ENCODE data around the gene REC114.
"Not testable (repeated sequence)": the region's sequence is repeated elsewhere in the genome, so short reads cannot be mapped to it uniquely, and the experiment has no call there.

Gene REC114, protein sequence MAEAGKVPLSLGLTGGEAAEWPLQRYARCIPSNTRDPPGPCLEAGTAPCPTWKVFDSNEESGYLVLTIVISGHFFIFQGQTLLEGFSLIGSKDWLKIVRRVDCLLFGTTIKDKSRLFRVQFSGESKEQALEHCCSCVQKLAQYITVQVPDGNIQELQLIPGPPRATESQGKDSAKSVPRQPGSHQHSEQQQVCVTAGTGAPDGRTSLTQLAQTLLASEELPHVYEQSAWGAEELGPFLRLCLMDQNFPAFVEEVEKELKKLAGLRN

DNA sequence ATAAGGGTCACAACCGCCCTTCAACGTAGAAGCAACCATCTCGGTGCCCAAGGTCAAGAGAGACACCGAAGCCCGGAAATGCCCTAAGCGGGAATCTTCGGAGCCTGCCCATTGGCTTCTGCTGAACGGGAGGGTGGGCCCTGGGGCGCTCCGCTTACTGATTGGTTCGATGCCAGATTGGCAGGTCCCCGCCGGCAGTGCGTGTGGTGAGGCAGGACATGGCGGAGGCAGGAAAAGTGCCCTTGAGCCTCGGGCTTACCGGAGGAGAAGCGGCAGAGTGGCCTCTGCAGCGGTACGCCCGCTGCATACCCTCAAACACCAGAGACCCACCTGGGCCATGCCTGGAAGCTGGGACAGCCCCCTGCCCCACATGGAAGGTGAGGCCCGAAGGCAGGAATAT lies at the start of gene REC114:
Gene REC114 (plus strand): TSS at position 197 of the 400 bp plus-strand sequence. CDS start 22 bp downstream, at position 219.
- Mint-ChIP-seq H3K4me1 (ENCODE audit: low read depth) (peaks cover 1% of the 10 kb centered on the region), H3K27me3 (ENCODE audit: low read depth) (peaks cover 14% of the 10 kb centered on the region), H3K4me3 (no peak within 1 kb of the TSS), H3K27ac (no peak within 1 kb of the TSS), H3K9me3 (peaks cover 6% of the 10 kb centered on the region), H3K36me3 (ENCODE audit: low read depth) (peaks cover 4% of the 10 kb centered on the region)

DNA sequence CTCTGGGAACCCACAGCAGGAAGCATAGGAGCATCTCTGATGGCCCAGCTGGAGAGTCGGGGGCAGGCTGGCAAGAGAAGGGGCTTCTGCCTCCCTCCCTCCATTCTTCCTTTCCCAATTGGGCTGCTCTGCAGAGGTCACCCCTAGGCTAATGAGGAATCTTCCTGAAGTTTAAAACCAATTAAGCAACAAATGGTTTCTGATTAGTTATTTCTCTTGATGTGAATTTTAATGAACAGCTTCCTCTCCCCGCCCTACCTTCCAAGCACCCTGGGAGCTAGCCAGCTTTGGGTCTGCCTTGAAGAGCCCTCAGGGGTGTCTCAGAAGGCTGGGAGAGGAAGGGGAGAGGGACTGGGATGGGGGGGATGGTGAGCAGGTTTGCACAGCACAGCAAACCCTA lies 49.6 kb upstream of the REC114 start:
- H3K36me3 Mint-ChIP-seq (ENCODE audit: low read depth), result no peaks in the 10 kb centered on the region
- no peaks in the 10 kb centered on the region for H3K27me3 Mint-ChIP-seq (ENCODE audit: low read depth)
- no peak overlapping the region for H3K4me3 Mint-ChIP-seq
- no peaks in the 10 kb centered on the region for H3K9me3 Mint-ChIP-seq
- H3K4me1 Mint-ChIP-seq (ENCODE audit: low read depth), result no peaks in the 10 kb centered on the region
- no peak overlapping the region for H3K27ac Mint-ChIP-seq

DNA sequence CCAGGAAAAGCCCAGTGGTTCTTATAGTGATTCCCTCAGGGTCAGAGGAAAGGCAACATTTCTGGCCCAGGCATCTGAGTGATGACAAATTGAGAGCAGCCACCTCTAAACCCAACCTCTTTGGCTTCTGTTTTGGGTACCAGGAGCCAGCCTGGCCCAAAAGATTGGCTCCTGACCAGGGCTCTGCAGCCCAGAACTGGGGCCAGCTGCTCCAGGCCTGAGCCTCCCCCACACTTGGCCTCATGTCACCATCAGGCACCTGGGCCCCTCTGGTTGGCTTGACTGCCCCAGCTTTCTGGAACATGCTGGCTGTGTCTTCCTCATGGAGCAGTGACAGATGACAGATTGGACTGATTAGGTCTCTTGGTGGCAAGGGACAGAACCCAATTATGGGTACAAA lies 48.2 kb upstream of the REC114 start:
- Mint-ChIP-seq H3K27me3 (ENCODE audit: low read depth) (peaks cover 6% of the 10 kb centered on the region), H3K27ac (no peak overlapping the region), H3K4me1 (ENCODE audit: low read depth) (no peaks in the 10 kb centered on the region), H3K36me3 (ENCODE audit: low read depth) (no peaks in the 10 kb centered on the region), H3K9me3 (no peaks in the 10 kb centered on the region), H3K4me3 (no peak overlapping the region)

DNA sequence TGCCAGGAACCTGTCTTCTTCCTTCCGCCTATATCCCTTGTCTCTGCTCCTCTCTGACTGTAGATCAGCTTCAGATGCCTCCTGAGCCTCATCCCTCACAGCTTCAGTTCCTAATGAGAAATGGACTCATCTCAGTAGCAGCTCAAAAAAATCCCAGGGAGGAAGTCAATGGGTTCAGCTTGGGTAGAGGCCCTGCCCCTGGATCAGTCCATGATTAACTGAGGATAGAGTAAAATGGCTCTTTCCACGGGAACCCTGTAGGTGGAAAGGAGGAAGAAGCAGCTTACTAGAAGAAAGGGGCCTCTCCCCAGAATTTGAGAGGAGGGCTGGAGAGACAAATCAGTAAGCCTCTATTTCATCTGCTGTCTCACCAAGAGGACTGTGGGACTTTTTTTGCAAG lies 47.3 kb upstream of the REC114 start:
- H3K4me3 Mint-ChIP-seq, result no peak overlapping the region
- H3K36me3 Mint-ChIP-seq (ENCODE audit: low read depth), result no peaks in the 10 kb centered on the region
- H3K9me3 Mint-ChIP-seq, result no peaks in the 10 kb centered on the region
- H3K27ac Mint-ChIP-seq, result no peak overlapping the region
- no peaks in the 10 kb centered on the region for H3K4me1 Mint-ChIP-seq (ENCODE audit: low read depth)
- peaks cover 6% of the 10 kb centered on the region for H3K27me3 Mint-ChIP-seq (ENCODE audit: low read depth)

DNA sequence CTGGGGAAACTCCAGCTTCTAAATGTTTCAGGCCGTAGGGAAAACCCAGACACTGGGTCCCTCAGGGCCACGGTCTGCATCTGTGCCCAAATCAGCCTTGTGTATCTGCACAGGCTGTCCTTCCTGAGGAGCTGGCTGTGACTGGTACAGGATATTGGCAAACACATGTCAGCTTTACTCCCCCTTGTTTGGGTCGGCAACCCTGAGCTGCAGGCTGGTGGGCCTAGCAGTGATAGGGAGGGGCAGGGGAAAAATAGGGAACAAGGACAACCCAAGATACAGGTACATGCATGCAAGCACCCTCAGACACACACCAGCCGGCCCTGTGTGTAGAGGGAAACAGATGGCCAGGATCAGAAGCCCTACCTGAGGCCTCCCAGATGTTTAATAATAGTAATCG lies 45.5 kb upstream of the REC114 start:
- Mint-ChIP-seq H3K27ac (no peak overlapping the region), H3K27me3 (ENCODE audit: low read depth) (peaks cover 6% of the 10 kb centered on the region), H3K4me1 (ENCODE audit: low read depth) (no peaks in the 10 kb centered on the region), H3K9me3 (no peaks in the 10 kb centered on the region), H3K4me3 (no peak overlapping the region), H3K36me3 (ENCODE audit: low read depth) (no peaks in the 10 kb centered on the region)

DNA sequence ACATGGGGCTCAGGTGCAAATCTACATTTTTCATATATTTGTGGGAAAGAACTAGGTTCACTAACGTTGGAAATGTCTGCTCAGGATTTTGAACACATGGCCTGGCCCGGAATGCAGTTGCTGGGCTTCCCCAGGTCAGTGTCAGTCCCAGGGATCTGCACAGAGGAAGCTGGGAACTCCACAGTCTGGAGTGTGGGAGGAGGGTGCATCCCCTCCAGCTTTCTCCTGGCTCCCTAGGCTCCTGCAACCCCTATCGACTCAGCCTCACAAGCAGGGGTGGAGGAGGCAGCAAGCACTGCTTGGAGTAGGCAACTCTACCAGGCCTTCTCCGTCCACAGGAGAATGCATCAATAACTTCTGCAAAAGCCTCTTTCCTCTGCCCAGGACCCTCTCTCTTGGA lies 44.1 kb upstream of the REC114 start:
- Mint-ChIP-seq H3K4me1 (ENCODE audit: low read depth) (no peaks in the 10 kb centered on the region), H3K9me3 (no peaks in the 10 kb centered on the region), H3K4me3 (no peak overlapping the region), H3K27ac (no peak overlapping the region), H3K36me3 (ENCODE audit: low read depth) (no peaks in the 10 kb centered on the region), H3K27me3 (ENCODE audit: low read depth) (peaks cover 6% of the 10 kb centered on the region)

DNA sequence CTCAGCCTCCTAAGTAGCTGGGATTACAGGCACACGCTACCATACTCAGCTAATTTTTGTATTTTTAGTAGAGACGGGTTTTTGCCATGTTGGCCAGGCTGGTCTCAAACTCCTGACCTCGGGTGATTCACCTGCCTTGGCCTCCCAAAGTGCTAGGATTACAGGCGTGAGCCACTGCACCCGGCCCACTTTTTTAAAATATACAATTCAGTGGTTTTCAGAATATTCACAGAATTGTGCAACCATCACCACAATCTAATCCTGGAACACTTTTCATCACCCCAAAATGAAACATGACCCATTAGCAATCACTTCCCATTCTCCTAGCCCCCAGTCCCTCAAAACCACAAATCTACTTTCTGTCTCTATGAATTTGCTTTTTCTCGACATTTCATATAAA lies 42.7 kb upstream of the REC114 start:
- H3K36me3 Mint-ChIP-seq (ENCODE audit: low read depth); H3K4me3 Mint-ChIP-seq; H3K27ac Mint-ChIP-seq; H3K27me3 Mint-ChIP-seq (ENCODE audit: low read depth); H3K4me1 Mint-ChIP-seq (ENCODE audit: low read depth); H3K9me3 Mint-ChIP-seq: not testable (repeated sequence)

DNA sequence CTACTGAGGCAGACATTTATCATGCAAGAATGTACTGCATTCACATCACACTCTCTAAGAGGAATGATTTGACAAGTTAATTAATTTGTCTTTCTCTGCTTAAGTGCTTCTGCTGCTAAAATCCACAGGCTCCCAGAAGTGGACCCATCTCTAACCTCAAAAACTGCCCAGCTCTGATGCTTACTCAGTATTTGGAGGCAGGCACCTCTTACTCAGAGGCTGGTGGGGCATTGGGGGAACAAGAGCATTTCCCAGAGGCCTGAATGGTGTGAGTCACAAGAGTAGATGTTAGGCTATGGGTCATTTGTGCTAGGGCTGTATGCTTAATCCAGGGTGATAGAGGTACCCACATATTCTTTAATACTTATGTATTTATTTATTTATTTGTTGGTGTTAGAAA lies 39.8 kb upstream of the REC114 start:
- no peaks in the 10 kb centered on the region for H3K36me3 Mint-ChIP-seq (ENCODE audit: low read depth)
- no peak overlapping the region for H3K27ac Mint-ChIP-seq
- H3K9me3 Mint-ChIP-seq, result no peaks in the 10 kb centered on the region
- H3K4me1 Mint-ChIP-seq (ENCODE audit: low read depth), result no peaks in the 10 kb centered on the region
- H3K27me3 Mint-ChIP-seq (ENCODE audit: low read depth), result peaks cover 16% of the 10 kb centered on the region
- H3K4me3 Mint-ChIP-seq, result no peak overlapping the region

DNA sequence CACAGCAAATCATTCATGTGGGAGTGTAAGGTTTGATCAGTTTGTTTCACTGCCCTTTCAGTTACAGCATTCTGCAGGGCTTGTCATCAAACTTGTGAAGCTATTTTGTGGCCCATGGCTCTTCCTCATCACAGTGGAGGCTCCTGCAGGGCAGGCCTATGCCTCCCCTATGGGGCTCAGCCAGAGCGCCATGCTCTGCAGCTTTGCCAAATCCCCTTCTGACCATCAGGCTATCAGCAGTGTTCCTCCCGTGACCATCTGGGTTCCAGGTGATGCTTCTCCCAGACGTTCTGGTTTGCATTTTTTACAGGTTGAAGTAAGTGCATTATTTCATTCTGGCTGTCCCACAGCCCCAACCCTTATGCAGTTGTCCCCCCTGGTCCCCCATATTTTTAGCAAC lies 28.1 kb upstream of the REC114 start:
- Mint-ChIP-seq H3K36me3 (ENCODE audit: low read depth) (no peaks in the 10 kb centered on the region), H3K27me3 (ENCODE audit: low read depth) (peaks cover 15% of the 10 kb centered on the region), H3K4me3 (no peak overlapping the region), H3K4me1 (ENCODE audit: low read depth) (no peaks in the 10 kb centered on the region), H3K27ac (no peak overlapping the region), H3K9me3 (no peaks in the 10 kb centered on the region)

DNA sequence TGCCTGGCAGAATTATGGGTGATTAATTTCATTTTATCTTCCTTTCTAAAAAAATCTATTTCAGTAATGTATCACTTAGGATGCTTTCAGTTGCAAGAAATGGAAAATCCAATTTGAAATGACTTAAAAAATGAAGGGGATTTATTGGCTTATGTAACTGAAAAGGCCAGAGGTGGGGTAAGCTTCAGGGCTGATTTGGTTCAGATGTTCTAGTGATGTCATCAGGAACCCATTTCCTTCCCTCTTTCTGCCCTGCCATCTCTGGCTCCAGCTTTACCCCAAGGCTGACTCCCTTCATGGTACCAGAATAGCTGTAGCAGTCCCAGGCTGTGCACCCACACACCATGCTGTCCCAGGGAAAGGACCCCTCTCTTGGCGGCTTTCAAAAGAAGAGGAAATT lies 18.5 kb upstream of the REC114 start:
- Mint-ChIP-seq H3K4me1 (ENCODE audit: low read depth) (peaks cover 8% of the 10 kb centered on the region), H3K9me3 (no peaks in the 10 kb centered on the region), H3K27me3 (ENCODE audit: low read depth) (peaks cover 24% of the 10 kb centered on the region)

DNA sequence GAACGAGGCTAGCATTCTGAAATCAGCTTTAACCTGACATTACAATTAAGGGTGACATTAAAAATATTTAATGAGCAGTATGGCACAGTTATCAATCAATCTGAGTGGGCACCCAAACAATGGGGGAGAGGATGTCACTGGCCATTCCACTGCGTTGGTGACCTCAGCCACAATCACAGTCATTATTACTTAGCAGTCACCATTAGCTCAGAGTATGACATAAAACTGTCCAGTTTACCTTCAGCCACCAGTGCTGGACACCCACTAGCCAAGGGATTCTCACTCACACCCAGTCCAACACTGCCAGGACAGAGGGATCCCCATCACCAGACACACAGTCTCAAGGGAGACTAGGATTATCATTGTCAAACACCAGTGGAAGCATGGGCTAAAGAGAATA lies 17.5 kb upstream of the REC114 start:
- H3K27ac Mint-ChIP-seq, result no peak overlapping the region
- H3K27me3 Mint-ChIP-seq (ENCODE audit: low read depth), result peaks cover 28% of the 10 kb centered on the region
- H3K36me3 Mint-ChIP-seq (ENCODE audit: low read depth), result no peaks in the 10 kb centered on the region
- H3K9me3 Mint-ChIP-seq, result no peaks in the 10 kb centered on the region
- peaks cover 8% of the 10 kb centered on the region for H3K4me1 Mint-ChIP-seq (ENCODE audit: low read depth)
- H3K4me3 Mint-ChIP-seq, result no peak overlapping the region

More for the DNA sequence above, 18.5 kb upstream of the REC114 start:
- Mint-ChIP-seq H3K4me3 (no peak overlapping the region), H3K27ac (no peak overlapping the region), H3K36me3 (ENCODE audit: low read depth) (no peaks in the 10 kb centered on the region)

DNA sequence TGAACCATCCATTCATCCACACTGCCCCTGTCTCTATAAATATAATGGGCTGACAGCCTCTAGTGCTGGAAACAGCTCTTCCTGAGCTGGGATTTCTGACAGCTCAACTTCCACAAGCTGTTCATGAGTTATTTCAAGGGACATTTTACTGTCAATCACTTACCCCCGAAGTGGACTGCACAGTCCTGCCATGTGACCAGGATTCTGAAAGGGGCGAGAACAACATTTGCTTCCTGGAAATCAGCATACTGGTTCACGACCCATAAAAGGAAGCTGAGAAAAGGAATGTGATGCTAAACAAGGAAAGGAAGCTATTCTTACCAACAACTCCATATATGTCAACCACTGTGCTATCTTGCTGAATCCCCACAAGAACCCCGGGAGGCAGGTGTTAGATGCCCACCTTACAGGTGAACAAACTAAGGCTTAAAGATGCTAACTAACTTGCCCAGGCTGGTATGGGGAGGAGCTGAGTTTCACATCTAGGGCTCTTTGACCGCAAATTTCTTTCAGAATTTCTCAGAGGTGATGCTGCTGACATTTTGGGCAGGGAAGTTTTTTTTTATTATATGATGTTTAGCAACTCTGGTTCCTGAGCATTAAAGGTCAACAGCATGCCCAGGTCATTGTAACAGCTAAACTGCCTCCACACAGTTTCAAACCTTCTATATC lies 16.5 kb upstream of the REC114 start:
- no peaks in the 10 kb centered on the region for H3K36me3 Mint-ChIP-seq (ENCODE audit: low read depth)
- no peaks in the 10 kb centered on the region for H3K9me3 Mint-ChIP-seq
- H3K4me1 Mint-ChIP-seq (ENCODE audit: low read depth), result peaks cover 8% of the 10 kb centered on the region
- H3K4me3 Mint-ChIP-seq, result no peak overlapping the region
- H3K27me3 Mint-ChIP-seq (ENCODE audit: low read depth), result peaks cover 33% of the 10 kb centered on the region
- H3K27ac Mint-ChIP-seq, result no peak overlapping the region

DNA sequence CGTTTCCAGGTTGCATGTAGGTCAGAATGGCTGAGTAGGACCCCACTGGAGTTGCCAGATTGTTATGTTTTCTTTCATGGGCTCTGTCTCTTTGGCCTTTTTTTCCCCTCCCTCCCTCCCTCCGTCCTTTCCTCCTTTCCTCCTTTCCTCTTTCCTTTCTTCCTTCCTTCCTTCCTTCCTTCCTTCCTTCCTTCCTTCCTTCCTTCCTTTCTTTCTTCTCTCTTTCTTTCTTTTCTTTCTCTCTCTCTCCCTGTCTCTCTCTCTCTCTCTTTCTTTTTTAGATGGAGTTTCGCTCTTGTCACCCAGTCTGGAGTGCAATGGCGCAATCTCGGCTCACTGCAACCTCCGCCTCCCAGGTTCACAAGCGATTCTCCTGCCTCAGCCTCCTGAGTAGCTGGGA lies 11.6 kb upstream of the REC114 start:
- not testable (repeated sequence) for H3K27ac Mint-ChIP-seq; H3K4me3 Mint-ChIP-seq; H3K9me3 Mint-ChIP-seq; H3K36me3 Mint-ChIP-seq (ENCODE audit: low read depth); H3K4me1 Mint-ChIP-seq (ENCODE audit: low read depth)
- H3K27me3 Mint-ChIP-seq (ENCODE audit: low read depth), result peaks cover 47% of the 10 kb centered on the region

DNA sequence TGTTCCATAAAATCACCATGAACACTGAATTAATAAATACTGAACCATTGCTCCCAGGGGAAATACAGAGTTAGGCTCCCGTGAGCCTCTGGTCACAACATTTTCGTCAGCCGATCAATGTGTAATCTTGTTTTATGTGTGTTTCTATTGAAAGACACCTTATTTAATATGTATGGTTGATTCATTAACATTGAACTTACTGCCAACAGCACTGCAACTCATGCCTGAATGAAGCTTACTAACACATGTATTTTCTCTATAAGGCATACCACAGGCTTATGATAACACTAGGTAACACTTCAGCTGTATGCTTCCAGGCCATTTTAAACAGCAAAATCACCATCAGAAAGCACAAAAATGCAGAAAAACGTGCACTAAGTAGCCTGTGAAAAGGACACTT lies 9.1 kb upstream of the REC114 start:
- no peaks in the 10 kb centered on the region for H3K9me3 Mint-ChIP-seq
- H3K4me3 Mint-ChIP-seq, result no peak overlapping the region
- no peaks in the 10 kb centered on the region for H3K36me3 Mint-ChIP-seq (ENCODE audit: low read depth)
- no peak overlapping the region for H3K27ac Mint-ChIP-seq
- peaks cover 8% of the 10 kb centered on the region for H3K4me1 Mint-ChIP-seq (ENCODE audit: low read depth)
- H3K27me3 Mint-ChIP-seq (ENCODE audit: low read depth), result peaks cover 44% of the 10 kb centered on the region

DNA sequence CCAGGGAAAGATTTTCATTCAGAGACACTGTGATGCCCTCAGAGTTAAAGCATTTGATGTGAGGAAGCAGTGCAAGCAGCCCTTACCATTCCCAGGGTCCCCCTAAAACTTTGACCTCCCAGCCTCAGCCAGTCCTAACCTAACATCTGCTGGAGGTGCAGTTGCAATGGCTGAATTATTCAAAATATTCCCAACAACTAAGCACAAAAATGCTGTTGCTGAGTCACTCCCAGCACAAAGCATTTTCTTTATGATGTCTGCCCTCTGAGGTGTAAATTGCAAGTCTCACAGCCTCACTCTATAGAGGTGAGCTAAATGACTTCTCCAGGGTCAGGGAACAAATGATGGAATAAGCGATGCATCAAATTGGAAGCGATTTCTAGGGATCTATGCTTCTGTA lies 6.4 kb upstream of the REC114 start:
- Mint-ChIP-seq H3K27ac (no peak overlapping the region), H3K27me3 (ENCODE audit: low read depth) (peaks cover 34% of the 10 kb centered on the region), H3K4me3 (no peak overlapping the region), H3K4me1 (ENCODE audit: low read depth) (peaks cover 8% of the 10 kb centered on the region), H3K9me3 (no peaks in the 10 kb centered on the region), H3K36me3 (ENCODE audit: low read depth) (no peaks in the 10 kb centered on the region)

All from T-helper 1 cell treated with Interleukin-12 subunit alpha and Interleukin-12 subunit beta and Interleukin-4 antibody, amounts not matched to agents 30 μg/mL and 1 μg/mL, for 36 hours (primary cell).